ENCODE results near the gene POLDIP3.

Gene POLDIP3

DNA sequence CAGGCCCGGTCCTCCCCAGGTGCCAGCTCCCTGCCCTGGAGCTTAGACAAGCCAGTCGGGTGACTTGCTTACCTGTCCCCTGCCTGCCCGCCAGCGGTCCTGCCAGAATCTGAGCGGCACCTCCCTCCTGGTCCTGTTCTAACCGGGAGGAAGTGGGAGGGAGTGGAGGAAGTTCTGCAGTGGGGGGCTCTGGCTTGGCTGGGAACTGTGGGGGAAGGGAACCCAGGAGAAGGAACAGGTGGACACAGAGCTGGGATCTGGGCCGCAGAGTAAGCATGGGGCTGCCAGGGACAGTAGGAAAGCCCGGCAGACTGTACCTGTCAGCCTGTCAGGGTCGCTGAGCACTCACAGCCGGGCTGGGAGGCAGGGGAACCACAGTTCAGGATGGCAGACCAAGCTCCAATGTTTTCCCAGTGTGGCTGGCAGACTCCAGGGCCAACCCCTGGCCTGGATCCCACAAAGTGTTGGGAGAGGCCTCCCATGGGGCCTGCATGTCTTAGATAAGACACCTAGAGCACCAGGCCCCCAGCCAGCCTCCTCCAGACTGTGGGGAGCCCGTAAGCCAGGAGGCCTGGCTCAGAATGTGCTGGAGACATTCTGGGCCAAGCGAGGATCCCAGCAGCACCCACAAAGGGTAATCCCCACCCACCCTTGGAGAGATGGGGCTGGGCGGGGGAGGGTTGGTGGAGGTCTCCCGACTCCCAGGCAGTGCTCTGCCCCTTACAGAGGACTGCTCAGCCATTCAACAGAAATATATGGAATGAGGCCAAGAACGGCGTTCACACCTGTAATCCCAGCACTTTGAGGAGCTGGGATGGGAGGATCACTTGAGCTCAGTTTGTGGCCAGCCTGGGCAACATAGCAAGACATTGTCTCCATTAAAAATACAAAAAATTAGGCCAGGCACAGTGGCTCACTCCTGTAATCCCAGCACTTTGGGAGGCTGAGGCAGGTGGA, 32.2 kb upstream of the POLDIP3 start:
- peak; percentile 39 to 66 for DNase-seq (ENCODE audit: low read depth in 1 of 2, low spot score in 1 of 2)
- in situ Hi-C loops (cut with HindIII; ENCODE audit: low pct_unique_long_range_greater_than_20kb, low sequenced_read_pairs) = no loop called here
- TF ChIP-seq JUND (IDR thresholded peaks at IDR 0.05; ENCODE audit: low read depth) = no peak

DNA sequence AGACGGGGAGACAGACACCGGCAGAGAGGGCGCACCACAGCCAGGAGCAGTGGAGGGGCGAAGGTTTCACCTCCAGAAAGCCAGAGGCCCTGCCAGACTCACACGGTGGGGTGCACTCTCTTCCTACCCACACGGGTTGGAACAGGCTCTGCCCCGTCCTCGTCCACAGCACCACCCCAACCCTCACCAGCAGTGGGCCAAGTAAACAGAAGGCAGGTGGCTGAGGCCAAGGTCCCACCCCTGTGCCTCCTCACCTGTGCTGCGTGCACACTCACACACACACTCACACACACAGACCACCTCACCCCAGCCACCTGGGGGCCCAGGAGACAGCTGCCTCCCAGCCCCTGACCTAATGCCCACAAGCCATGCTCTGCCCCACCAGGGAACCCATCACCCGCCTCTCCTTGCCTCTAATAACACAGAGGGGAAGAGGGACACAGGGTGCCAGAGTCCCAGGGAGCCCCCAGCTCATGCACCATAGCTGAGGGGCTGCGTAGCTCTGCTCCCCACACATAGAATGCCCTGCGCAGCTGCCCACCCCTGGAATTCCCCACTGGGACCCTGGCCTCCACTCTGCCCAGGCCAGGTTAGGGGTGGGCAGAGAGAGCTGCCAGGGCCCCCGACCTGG, 31.4 kb upstream of the POLDIP3 start:
- no peak for DNase-seq (ENCODE audit: low read depth in 1 of 2, low spot score in 1 of 2)
- TF ChIP-seq JUND (IDR thresholded peaks at IDR 0.05; ENCODE audit: low read depth) = no peak
- in situ Hi-C loops (cut with HindIII; ENCODE audit: low pct_unique_long_range_greater_than_20kb, low sequenced_read_pairs) = no loop called here

GRCh38 chr22:42645341-42645937, 30.8 kb upstream of the POLDIP3 start:
- in situ Hi-C loops (cut with HindIII; ENCODE audit: low pct_unique_long_range_greater_than_20kb, low sequenced_read_pairs) = no loop called here
- no peak for TF ChIP-seq JUND (IDR thresholded peaks at IDR 0.05; ENCODE audit: low read depth)
- no peak for DNase-seq (ENCODE audit: low read depth in 1 of 2, low spot score in 1 of 2)

DNA sequence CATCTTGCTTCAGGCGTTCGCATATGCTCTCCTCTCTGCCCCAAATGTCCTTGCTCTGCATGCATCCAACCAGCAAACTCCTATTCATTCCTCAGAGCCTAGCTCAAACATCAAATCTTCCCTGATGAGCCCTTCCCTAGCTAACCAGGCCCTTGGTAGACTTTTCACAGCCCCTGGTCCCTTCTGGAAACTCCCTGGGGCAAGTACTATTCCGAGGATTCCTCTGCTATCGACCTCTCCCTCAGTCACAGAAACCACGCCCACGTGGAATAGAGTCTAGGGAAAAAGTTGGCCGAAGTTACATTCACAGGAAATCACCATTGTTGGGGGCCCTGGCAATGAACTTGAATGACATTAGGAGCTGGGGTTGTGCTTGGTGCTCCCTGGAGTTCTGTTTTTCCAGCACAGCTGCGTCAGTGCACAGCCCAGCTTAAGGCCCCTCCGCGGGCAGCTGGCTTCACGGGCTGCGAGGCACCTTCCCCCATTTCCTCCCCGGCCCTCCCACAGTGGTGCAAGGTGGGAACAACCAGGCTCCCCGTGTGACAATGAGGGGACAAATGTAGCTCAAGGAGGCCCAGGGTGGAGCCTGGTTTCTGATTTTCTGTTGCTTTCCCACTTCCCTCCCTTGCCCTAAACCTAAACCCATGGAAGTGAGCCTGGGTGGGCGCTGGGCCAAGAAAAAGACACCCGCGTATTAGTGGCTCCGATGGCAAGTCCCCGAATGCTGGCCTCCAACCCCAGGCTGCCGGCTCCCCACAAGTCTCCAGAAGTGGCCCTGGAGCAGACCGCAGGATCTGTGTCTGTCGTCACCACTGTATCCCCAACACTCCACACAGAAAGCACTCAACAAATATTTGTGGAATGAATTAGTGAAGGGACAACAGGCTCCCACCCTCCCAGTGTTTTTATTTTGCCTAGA, 30.0 kb upstream of the POLDIP3 start:
- in situ Hi-C loops (cut with HindIII; ENCODE audit: low pct_unique_long_range_greater_than_20kb, low sequenced_read_pairs) = no loop called here
- DNase-seq (ENCODE audit: low read depth in 1 of 2, low spot score in 1 of 2) = no peak
- TF ChIP-seq JUND (IDR thresholded peaks at IDR 0.05; ENCODE audit: low read depth) = no peak

- no peak for DNase-seq (ENCODE audit: low read depth in 1 of 2, low spot score in 1 of 2)
- in situ Hi-C loops (cut with HindIII; ENCODE audit: low pct_unique_long_range_greater_than_20kb, low sequenced_read_pairs) = no loop called here
- TF ChIP-seq JUND (IDR thresholded peaks at IDR 0.05; ENCODE audit: low read depth) = no peak
These were observed 29.1 kb upstream of the POLDIP3 start for GRCh38 chr22:42643634-42644421.

- no peak for TF ChIP-seq JUND (IDR thresholded peaks at IDR 0.05; ENCODE audit: low read depth)
- DNase-seq (ENCODE audit: low read depth in 1 of 2, low spot score in 1 of 2) = no peak
- in situ Hi-C loops (cut with HindIII; ENCODE audit: low pct_unique_long_range_greater_than_20kb, low sequenced_read_pairs) = no loop called here
These were observed 28.3 kb upstream of the POLDIP3 start for GRCh38 chr22:42642806-42643633.

DNA sequence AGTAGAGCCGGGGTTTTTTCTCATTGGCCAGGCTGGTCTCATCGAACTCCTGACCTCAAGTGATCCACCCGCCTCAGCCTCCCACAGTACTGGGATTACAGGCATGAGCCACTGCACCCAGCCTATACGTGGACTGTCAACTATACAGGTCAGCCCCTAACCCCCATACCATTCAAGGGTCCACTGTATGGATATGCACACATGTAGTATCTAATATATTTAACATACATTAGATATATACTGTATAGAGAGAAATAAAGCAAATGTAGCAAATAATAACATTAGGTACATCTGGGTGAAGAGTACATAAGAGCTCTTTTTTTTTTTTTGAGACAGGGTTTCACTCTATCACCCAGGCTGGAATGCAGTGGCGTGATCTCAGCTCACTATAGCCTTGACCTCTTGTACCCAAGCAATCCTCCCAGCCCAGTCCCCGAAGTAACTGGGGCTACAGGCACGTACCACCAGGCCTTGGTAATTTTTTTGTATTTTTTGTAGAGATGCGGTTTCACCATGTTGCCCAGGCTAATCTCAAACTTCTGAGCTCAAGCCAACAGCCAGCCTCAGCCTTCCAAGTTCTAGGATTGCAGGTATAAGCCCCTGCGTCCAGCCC, 27.2 kb upstream of the POLDIP3 start:
- in situ Hi-C loops (cut with HindIII; ENCODE audit: low pct_unique_long_range_greater_than_20kb, low sequenced_read_pairs) = no loop called here
- DNase-seq (ENCODE audit: low read depth in 1 of 2, low spot score in 1 of 2) = no peak

DNA sequence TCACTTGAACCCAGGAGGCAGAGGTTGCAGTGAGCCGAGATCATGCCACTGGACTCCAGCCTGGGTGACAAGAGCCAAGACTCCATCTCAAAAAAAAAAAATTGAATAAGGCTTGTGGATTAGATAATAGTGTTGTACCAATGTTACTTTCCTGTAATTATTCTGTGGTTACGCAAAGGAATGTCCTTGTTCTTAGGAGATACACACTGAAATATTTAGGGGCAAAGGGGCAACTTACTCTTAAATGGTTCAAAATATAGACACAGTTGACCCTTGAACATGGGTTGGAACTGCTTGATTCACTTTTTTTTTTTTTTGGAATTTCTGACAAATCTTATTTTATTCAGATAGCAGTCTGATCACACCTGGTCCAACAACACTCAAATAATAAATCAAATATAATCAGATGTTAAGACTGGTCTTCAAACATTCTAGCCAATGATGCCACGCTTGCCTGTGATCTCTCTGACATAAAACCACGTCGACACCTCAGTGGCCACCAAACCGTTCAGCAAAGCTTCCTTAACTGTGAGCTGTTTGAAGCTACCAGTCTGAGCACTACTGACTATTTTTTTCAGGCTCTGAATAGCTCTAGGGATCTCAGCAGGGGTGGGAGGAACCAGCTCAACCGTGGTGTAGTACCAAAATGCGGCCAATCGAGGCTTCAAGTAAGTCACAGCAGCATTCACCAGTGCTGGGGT, 25.0 kb upstream of the POLDIP3 start:
- no peak for TF ChIP-seq JUND (IDR thresholded peaks at IDR 0.05; ENCODE audit: low read depth)
- in situ Hi-C loops (cut with HindIII; ENCODE audit: low pct_unique_long_range_greater_than_20kb, low sequenced_read_pairs) = no loop called here
- DNase-seq (ENCODE audit: low read depth in 1 of 2, low spot score in 1 of 2) = no peak

More for the DNA sequence above, 27.2 kb upstream of the POLDIP3 start:
- no peak for TF ChIP-seq JUND (IDR thresholded peaks at IDR 0.05; ENCODE audit: low read depth)

GRCh38 chr22:42637555-42637954, 22.9 kb upstream of the POLDIP3 start:
- in situ Hi-C loops (cut with HindIII; ENCODE audit: low pct_unique_long_range_greater_than_20kb, low sequenced_read_pairs) = no loop called here
- DNase-seq (ENCODE audit: low read depth in 1 of 2, low spot score in 1 of 2) = no peak
- no peak for TF ChIP-seq JUND (IDR thresholded peaks at IDR 0.05; ENCODE audit: low read depth)

GRCh38 chr22:42636506-42636905, 21.8 kb upstream of the POLDIP3 start:
- in situ Hi-C loops (cut with HindIII; ENCODE audit: low pct_unique_long_range_greater_than_20kb, low sequenced_read_pairs) = no loop called here
- no peak for TF ChIP-seq JUND (IDR thresholded peaks at IDR 0.05; ENCODE audit: low read depth)
- DNase-seq (ENCODE audit: low read depth in 1 of 2, low spot score in 1 of 2) = no peak

Data from T47D (cell line).